DMS79 (cell line): ENCODE results near the gene GCSAM.
"Not testable (repeated sequence)": the region's sequence is repeated elsewhere in the genome, so short reads cannot be mapped to it uniquely, and the experiment has no call there.

Experiments used
- DNase-seq: peaks from one replicate; lab custom pipeline; 2025; lab: John Stamatoyannopoulos, UW

GCSAM gene

GRCh38 chr3:112072387-112073060 is 60.5 kb downstream of the GCSAM start:
- DNase-seq: not testable (repeated sequence)
